WTC11 (cell line): Measurements from ENCODE around the gene NDUFB3. TPM values are rescaled to one million over a fixed set of nuclear protein-coding genes. Genes with fewer than 3 reads are reported as not detected.

ENCODE experiments used
- ATAC-seq: fragments of 200-7000 bp; cut with Tn5 transposase; 2 replicates; pipeline ENCODE4 v1.10.0; 2021; ENCODE audit warnings: mild to moderate bottlenecking, moderate library complexity
- Bru-seq: library from RNA; stranded (reverse); fragments of 400-500 nt; gene quantifications from one replicate; lab custom pipeline; 2021; lab: Mats Ljungman, UMichigan
- CTCF ChIA-PET: fragments of 300-600 bp; sonication (Branson Sonifier 250); formaldehyde crosslinking; loops from one replicate; lab custom pipeline; 2021; ENCODE audit warnings: antibody characterized with exemption; lab: Charles Lee
- POLR2A ChIA-PET: fragments of 350-600 bp; sonication (Branson Sonifier 250); formaldehyde crosslinking; loops from one replicate; lab custom pipeline; 2021; ENCODE audit warnings: antibody characterized with exemption; lab: Charles Lee
- DNase-seq: peaks from one replicate; pipeline ENCODE4 v3.0.0; 2021; ENCODE audit warnings: low spot score
- H3K27ac Mint-ChIP-seq: 2 replicates; pipeline ENCODE4 v1.8.0; 2021; ENCODE audit warnings: mixed read lengths
- H3K27me3 Mint-ChIP-seq: 2 replicates; pipeline ENCODE4 v1.8.0; 2021; ENCODE audit warnings: low read depth, mild to moderate bottlenecking, moderate library complexity, mixed read lengths
- H3K36me3 Mint-ChIP-seq: 2 replicates; pipeline ENCODE4 v1.8.0; 2021; ENCODE audit warnings: mixed read lengths
- H3K4me1 Mint-ChIP-seq: 2 replicates; pipeline ENCODE4 v1.8.0; 2022; ENCODE audit warnings: mixed read lengths
- H3K4me3 Mint-ChIP-seq: 2 replicates; pipeline ENCODE4 v1.8.0; 2021; ENCODE audit warnings: mild to moderate bottlenecking, moderate library complexity, mixed read lengths
- H3K9me3 Mint-ChIP-seq: 2 replicates; pipeline ENCODE4 v1.8.0; 2021; ENCODE audit warnings: mixed read lengths
- CDX4 ChIP-seq: fragments of 250-450 bp; sonication (Bioruptor Pico); IDR thresholded peaks from 2 replicates; pipeline ENCODE4 v1.9.0; 2021; ENCODE audit warnings: moderate library complexity, mild to moderate bottlenecking, inconsistent platforms, borderline replicate concordance
- CREB1 ChIP-seq: sonication (generic); formaldehyde crosslinking; IDR thresholded peaks from 2 replicates; pipeline ENCODE4 v1.8.0; 2023; ENCODE audit warnings: mild to moderate bottlenecking, missing genetic modification reagents
- CREM ChIP-seq: sonication (generic); formaldehyde crosslinking; IDR thresholded peaks from 2 replicates; pipeline ENCODE4 v1.8.1; 2022; ENCODE audit warnings: mild to moderate bottlenecking, missing genetic modification reagents, moderate library complexity
- CTCF ChIP-seq: fragments of 200-600 bp; IDR thresholded peaks from 2 replicates; pipeline ENCODE4 v1.8.0; 2022; ENCODE audit warnings: antibody characterized with exemption
- ETV6 ChIP-seq: sonication (generic); formaldehyde crosslinking; IDR thresholded peaks from 2 replicates; pipeline ENCODE4 v1.8.1; 2022; ENCODE audit warnings: mild to moderate bottlenecking, missing genetic modification reagents
- FOXJ3 ChIP-seq: sonication (generic); formaldehyde crosslinking; IDR thresholded peaks from 2 replicates; pipeline ENCODE4 v1.9.0; 2021; ENCODE audit warnings: missing genetic modification reagents, mild to moderate bottlenecking, borderline replicate concordance
- FOXK1 ChIP-seq: sonication (generic); formaldehyde crosslinking; IDR thresholded peaks from 2 replicates; pipeline ENCODE4 v1.8.0; 2022; ENCODE audit warnings: mild to moderate bottlenecking, moderate library complexity, missing genetic modification reagents
- FOXP1 ChIP-seq: sonication (generic); formaldehyde crosslinking; IDR thresholded peaks from 2 replicates; pipeline ENCODE4 v1.8.0; 2022; ENCODE audit warnings: missing genetic modification reagents, mild to moderate bottlenecking, moderate library complexity, borderline replicate concordance
- FOXP4 ChIP-seq: sonication (generic); formaldehyde crosslinking; IDR thresholded peaks from 2 replicates; pipeline ENCODE4 v1.8.0; 2022; ENCODE audit warnings: mild to moderate bottlenecking, missing genetic modification reagents
- GABPB1 ChIP-seq: sonication (generic); formaldehyde crosslinking; IDR thresholded peaks from 2 replicates; pipeline ENCODE4 v1.8.1; 2023; ENCODE audit warnings: mild to moderate bottlenecking, missing genetic modification reagents
- GTF2I ChIP-seq: fragments of 250-450 bp; sonication (Bioruptor Pico); conservative IDR thresholded peaks from 2 replicates; pipeline ENCODE4 v1.4.0; 2021; ENCODE audit warnings: mild to moderate bottlenecking
- JUN ChIP-seq: sonication (generic); formaldehyde crosslinking; IDR thresholded peaks from 2 replicates; pipeline ENCODE4 v1.8.0; 2023; ENCODE audit warnings: mild to moderate bottlenecking, missing genetic modification reagents
- MAX ChIP-seq: sonication (generic); formaldehyde crosslinking; IDR thresholded peaks from 2 replicates; pipeline ENCODE4 v1.8.0; 2022; ENCODE audit warnings: mild to moderate bottlenecking, missing genetic modification reagents
- NFYB ChIP-seq: sonication (generic); formaldehyde crosslinking; conservative IDR thresholded peaks from 2 replicates; pipeline ENCODE4 v1.8.0; 2022; ENCODE audit warnings: low read depth, missing genetic modification reagents
- NR2C2 ChIP-seq: sonication (generic); formaldehyde crosslinking; IDR thresholded peaks from 2 replicates; pipeline ENCODE4 v1.8.0; 2022; ENCODE audit warnings: mild to moderate bottlenecking, missing genetic modification reagents
- OVOL2 ChIP-seq: fragments of 250-450 bp; sonication (Bioruptor Pico); IDR thresholded peaks from 2 replicates; pipeline ENCODE4 v1.9.0; 2021; ENCODE audit warnings: mild to moderate bottlenecking, borderline replicate concordance
- SMAD3 ChIP-seq: sonication (generic); formaldehyde crosslinking; IDR thresholded peaks from 2 replicates; pipeline ENCODE4 v1.8.0; 2022; ENCODE audit warnings: missing genetic modification reagents, mild to moderate bottlenecking, borderline replicate concordance
- SP1 ChIP-seq: sonication (generic); formaldehyde crosslinking; conservative IDR thresholded peaks from 2 replicates; pipeline ENCODE4 v1.8.1; 2022; ENCODE audit warnings: missing genetic modification reagents
- TEAD1 ChIP-seq: sonication (generic); formaldehyde crosslinking; IDR thresholded peaks from 2 replicates; pipeline ENCODE4 v1.8.0; 2022; ENCODE audit warnings: mild to moderate bottlenecking, missing genetic modification reagents
- USF2 ChIP-seq: sonication (generic); formaldehyde crosslinking; IDR thresholded peaks from 2 replicates; pipeline ENCODE4 v1.8.1; 2023; ENCODE audit warnings: mild to moderate bottlenecking, missing genetic modification reagents, moderate library complexity
- ZMAT4 ChIP-seq: fragments of 250-450 bp; sonication (Bioruptor Pico); IDR thresholded peaks from 2 replicates; pipeline ENCODE4 v1.9.0; 2021; ENCODE audit warnings: mild to moderate bottlenecking
- ZNF281 ChIP-seq: sonication (generic); formaldehyde crosslinking; IDR thresholded peaks from 2 replicates; pipeline ENCODE4 v1.8.0; 2023; ENCODE audit warnings: mild to moderate bottlenecking, missing genetic modification reagents
- ZNF317 ChIP-seq: sonication (generic); formaldehyde crosslinking; IDR thresholded peaks from 2 replicates; pipeline ENCODE4 v1.8.1; 2023; ENCODE audit warnings: low read depth, mild to moderate bottlenecking, moderate library complexity, missing genetic modification reagents, borderline replicate concordance
- ZNF396 ChIP-seq: fragments of 250-450 bp; sonication (Bioruptor Pico); IDR thresholded peaks from 2 replicates; pipeline ENCODE4 v1.8.0; 2021; ENCODE audit warnings: mild to moderate bottlenecking, moderate library complexity, borderline replicate concordance
- ZNF671 ChIP-seq: fragments of 250-450 bp; sonication (Bioruptor Pico); IDR thresholded peaks from 2 replicates; pipeline ENCODE4 v1.8.0; 2021; ENCODE audit warnings: mild to moderate bottlenecking
- long read RNA-seq, 3 experiments: library from RNA in 1 of 3; library from capped mRNA in 1 of 3; library from polyadenylated mRNA in 1 of 3; unstranded in 2 of 3; stranded (forward) in 1 of 3; transcript quantifications; one replicate each; pipeline ENCODE4 v2.0.0, GENCODE V29; 2021
- total RNA-seq: library from RNA; stranded (reverse); gene quantifications from 3 replicates; pipeline ENCODE4 v1.2.3, GENCODE V29; 2021

The NDUFB3 gene
- total RNA-seq: 65.5 to 70.9 TPM (median 66.8 TPM) in 3 replicates
- Bru-seq, nascent RNA: percentile 71 among the genes with signal in this experiment
- long read RNA-seq, experiment 1, transcript NDUFB3-201 (3 exons, 755 nt): major isoform, 75 of 84 reads
- long read RNA-seq, experiment 1, partial matches to known transcripts: 2 of 84 reads
- long read RNA-seq, experiment 1, other reads (novel, unspliced or antisense): 5 of 84 reads
- long read RNA-seq, experiment 2, transcript NDUFB3-201 (3 exons, 755 nt): major isoform, 82 of 113 reads
- long read RNA-seq, experiment 2, partial matches to known transcripts: 27 of 113 reads
- long read RNA-seq, experiment 2, other reads (novel, unspliced or antisense): 3 of 113 reads
- long read RNA-seq, experiment 3, partial matches to known transcripts: 3 of 6 reads
- long read RNA-seq, experiment 3, other reads (novel, unspliced or antisense): 2 of 6 reads

GRCh38 chr2:201071479-201072200 is at the start of gene NDUFB3, which contains the start of gene HYCC2:
Gene NDUFB3, plus strand, starts transcription at chr2:201072001. Its CDS starts 6,882 bp downstream, at chr2:201078883.
Gene HYCC2, minus strand, starts transcription at chr2:201071671. Its CDS starts 47,662 bp downstream, at chr2:201024009.
- Mint-ChIP-seq H3K9me3 (no peaks in the 10 kb centered on the region), H3K4me1 (peaks cover 17% of the 10 kb centered on the region), H3K4me3 (peak within 1 kb of the TSS; percentile 95), H3K27me3 (no peaks in the 10 kb centered on the region), H3K27ac (peak within 1 kb of the TSS; percentile 93), H3K36me3 (no peaks in the 10 kb centered on the region)
- ATAC-seq: peak; percentile 98
- TF ChIP-seq CREM (CRISPR knock-in tag): peak; percentile 80
- peak; percentile 51; the same call in 1 of the 2 replicates for TF ChIP-seq ZMAT4 (CRISPR knock-in tag)
- TF ChIP-seq USF2 (CRISPR knock-in tag): peak; percentile 25; the same call in 1 of the 2 replicates
- TF ChIP-seq TEAD1 (CRISPR knock-in tag): no peak
- no peak for TF ChIP-seq CREB1
- TF ChIP-seq MAX (CRISPR knock-in tag): peak; percentile 14; the same call in 1 of the 2 replicates
- peak; percentile 80 for TF ChIP-seq ETV6 (CRISPR knock-in tag)
- peak; percentile 92 for TF ChIP-seq GABPB1 (CRISPR knock-in tag)
- peak; percentile 94 for TF ChIP-seq SP1
- TF ChIP-seq ZNF281 (CRISPR knock-in tag): no peak
- 0 out of 2 replicates have a peak, but pooled peaks have one; percentile 54 for TF ChIP-seq SMAD3
- peak; percentile 18; the same call in 1 of the 2 replicates for TF ChIP-seq FOXP1 (CRISPR knock-in tag)
- peak; percentile 90 for TF ChIP-seq FOXK1 (CRISPR knock-in tag)
- peak; percentile 90 for TF ChIP-seq NFYB (CRISPR knock-in tag)
- peak; percentile 89 for DNase-seq
- ChIA-PET CTCF (interaction anchor here (1.2 to 3.3 kb wide), 4 partner anchors 55 to 161 kb away, joined by 3 to 15 read pairs (median 4); partner anchors contain the start of gene ORC2), POLR2A (no interaction called here)

- ATAC-seq: no peak
- Mint-ChIP-seq H3K27ac (no peak overlapping the region), H3K4me3 (no peak overlapping the region), H3K9me3 (0 out of 2 replicates have a peak, but pooled peaks cover 3% of the 10 kb centered on the region), H3K27me3 (no peaks in the 10 kb centered on the region), H3K36me3 (no peaks in the 10 kb centered on the region), H3K4me1 (no peaks in the 10 kb centered on the region)
- no peak for DNase-seq
- ChIA-PET CTCF (no interaction called here), POLR2A (interaction anchor here (0.9 kb wide), 1 partner anchor 61 kb away, joined by 3 read pairs; the partner anchor contains the start of gene ORC2)
- TF ChIP-seq NR2C2 (CRISPR knock-in tag) (no peak), CDX4 (CRISPR knock-in tag) (no peak), JUN (no peak), ZNF671 (CRISPR knock-in tag) (no peak), FOXJ3 (CRISPR knock-in tag) (no peak), ZNF396 (CRISPR knock-in tag) (no peak), CTCF (no peak), OVOL2 (CRISPR knock-in tag) (no peak), GABPB1 (CRISPR knock-in tag) (no peak), GTF2I (CRISPR knock-in tag) (no peak), ZNF317 (CRISPR knock-in tag) (no peak), FOXP4 (CRISPR knock-in tag) (no peak)
These were observed 47.3 kb upstream of the NDUFB3 start for GRCh38 chr2:201024518-201024917.
